ENCODE measurements around the gene PAK6.
A peak's percentile ranks its signal among the peaks of the same experiment; 100 is the strongest.

The PAK6 gene

DNA sequence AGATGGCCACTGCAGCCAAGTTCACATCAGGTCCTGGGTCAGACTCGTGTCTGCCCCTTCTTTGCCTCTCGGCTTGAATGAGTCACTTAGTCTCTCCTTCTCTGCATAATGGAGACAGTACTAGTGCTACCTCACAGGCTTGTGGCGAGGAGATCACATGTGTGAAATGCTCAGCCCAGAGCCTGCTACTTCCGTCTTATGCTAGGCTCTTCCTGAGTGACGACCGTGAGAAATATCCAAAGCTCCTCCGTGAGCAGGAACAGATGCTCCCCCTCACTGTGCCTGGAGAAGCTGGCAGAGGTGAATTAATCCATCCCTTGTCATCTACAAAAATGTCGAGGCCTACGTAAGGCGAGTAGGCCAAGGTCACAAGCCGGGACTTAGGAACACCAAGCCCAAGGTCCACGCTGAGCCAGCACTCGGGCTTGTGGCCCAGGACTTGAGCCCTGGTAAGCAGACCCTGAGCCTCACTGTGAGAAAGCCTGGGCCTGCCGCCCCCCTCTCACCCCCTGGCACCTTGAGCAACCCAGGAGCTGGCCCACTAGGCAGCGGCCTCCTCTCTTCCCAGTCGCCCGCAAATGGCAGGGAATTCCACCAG is 17.9 kb downstream of the PAK6 start:
- DNase-seq (ENCODE audit: low spot score), result no peak

DNA sequence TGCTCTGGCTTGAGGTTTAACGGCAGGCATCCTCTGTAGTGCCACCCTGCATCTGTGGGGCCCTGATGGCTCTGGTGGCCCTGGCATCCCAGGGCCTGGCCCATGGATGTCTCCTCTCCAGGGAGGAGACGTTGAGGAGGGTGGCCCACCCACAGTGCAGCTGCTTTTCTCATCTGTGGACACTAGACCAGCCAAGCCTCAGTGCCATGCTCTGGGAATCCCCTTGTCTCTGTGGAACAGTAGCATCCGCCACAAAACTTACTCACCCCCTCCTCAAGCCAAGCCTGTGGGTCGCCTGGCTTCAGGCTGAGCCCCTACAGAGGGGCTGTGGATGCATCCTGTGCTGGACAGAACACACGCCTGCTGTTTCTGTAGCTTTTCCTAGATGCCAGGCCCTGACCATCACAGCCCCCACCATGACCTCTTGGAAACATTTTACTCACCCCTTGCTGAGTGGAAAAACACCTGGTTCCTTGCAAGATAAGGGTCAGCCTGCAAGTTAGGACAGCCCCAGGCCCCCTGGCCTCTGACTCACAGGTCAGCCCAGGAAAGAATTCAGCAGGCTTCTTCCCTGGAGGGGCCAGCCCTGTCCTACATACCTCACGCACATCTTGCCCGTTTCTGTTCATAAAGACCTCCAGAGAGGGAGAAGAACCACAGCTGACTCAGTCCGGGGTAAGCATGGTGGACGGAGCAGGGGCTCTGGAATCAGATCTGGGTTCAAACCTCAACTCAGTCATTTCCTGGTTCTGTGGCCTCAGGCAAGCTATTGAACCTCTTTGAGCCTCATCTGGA is 19.0 kb downstream of the PAK6 start:
- no peak for DNase-seq (ENCODE audit: low spot score)

DNA sequence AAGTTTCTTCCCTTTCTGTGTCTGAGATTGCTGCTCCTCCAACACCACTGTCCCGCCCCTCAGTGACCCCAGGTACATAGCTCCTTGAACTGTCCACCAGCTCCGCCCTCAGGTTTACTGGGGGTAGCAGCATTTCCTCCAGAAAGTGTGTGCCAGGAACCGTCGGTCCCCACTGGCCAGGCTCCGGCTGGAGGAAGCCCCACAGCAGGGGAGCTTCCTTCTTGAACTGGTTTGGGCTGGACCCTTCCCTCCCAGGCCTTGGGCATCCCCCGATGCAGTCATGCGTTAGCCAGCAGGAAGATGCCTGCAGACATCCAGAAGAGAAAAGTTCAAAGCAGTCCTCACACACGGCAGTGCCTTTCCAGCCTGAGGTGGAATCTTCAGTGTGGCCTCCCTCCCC is 19.7 kb downstream of the PAK6 start:
- no peak for DNase-seq (ENCODE audit: low spot score)

DNA sequence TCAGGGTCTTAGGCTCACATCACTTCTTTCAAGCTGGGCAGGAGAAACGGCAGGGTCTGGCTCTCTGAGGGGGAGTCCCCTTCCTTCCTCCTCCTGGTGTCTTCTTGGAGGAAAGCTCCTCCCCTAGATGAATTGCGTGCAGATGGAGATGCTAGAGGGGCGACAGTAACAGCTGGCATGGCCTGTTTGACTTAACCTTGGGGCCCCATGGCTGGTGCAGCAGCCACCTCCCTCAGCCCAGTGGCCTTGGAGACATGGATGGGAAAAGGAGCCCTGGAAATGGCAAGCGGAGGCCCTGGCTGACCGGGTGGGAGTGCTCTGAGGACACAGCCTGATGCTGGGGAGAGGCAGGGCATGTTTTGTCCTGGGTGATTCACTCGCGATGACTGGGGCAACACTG is 20.2 kb downstream of the PAK6 start:
- no peak for DNase-seq (ENCODE audit: low spot score)

DNA sequence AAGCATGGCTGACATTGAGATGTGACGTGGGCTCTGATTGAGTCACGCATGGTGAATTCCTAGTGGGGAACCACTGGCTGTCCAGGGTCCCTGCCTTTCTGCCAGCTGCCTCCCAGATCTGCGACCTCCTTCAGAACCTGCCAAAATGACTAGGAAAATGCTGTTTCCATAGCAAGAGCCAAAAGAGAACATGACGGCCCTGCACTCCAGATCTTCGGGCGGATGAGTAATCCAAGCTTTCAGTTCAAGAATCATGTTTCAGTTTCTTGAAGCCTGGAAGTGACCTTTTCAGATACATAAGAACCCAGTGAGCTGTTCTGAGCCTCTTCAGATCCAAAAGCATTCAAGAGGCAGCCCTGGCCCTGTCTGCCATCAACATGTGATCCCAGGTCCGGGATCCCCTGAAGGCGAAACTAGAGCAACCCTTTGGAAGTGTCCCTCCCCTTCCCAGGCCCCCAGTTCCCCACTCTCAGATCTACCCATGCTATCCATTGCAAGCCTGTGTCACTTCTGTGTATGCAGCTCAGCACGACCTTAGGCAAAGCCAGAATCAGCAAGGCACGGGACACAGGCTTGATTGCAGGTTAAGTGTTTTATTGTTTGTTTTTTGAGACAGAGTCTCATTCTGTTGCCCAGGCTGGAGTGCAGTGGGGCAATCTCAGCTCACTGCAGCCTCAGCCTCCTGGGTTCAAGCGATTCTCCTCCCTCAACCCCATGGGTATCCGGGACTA is 24.3 kb downstream of the PAK6 start:
- no peak for DNase-seq (ENCODE audit: low spot score)

DNA sequence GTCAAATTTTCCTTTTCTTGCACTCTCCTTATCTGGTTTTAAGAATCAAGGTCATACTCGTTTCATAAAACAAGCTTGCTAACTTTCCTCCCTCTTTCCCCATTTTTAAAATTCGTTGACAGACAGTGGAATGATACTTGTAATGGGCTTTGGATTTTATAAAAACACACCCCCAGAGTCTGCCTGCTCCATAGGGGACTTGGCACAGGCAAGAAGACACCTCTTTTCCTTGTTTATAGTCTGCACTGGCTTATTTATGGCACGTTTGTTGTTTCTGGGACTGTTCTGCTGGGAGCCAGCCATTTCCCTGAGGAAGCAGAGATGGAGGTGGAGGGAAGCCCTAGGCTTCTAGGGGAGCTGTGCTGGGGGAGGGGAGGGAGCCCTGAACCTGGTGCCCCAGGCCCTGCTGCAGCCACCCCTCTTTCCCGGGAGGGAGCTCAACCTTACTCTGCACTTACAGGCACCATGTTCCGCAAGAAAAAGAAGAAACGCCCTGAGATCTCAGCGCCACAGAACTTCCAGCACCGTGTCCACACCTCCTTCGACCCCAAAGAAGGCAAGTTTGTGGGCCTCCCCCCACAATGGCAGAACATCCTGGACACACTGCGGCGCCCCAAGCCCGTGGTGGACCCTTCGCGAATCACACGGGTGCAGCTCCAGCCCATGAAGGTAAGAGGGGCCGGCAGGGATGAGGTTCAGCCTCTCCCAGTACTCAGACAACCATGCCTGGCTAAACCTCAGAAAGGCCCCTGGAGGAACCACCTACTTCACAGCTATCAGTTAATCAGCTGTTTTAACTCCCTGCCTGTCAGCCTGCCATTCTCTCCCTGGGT is 25.7 kb downstream of the PAK6 start:
- no peak for DNase-seq (ENCODE audit: low spot score)

DNA sequence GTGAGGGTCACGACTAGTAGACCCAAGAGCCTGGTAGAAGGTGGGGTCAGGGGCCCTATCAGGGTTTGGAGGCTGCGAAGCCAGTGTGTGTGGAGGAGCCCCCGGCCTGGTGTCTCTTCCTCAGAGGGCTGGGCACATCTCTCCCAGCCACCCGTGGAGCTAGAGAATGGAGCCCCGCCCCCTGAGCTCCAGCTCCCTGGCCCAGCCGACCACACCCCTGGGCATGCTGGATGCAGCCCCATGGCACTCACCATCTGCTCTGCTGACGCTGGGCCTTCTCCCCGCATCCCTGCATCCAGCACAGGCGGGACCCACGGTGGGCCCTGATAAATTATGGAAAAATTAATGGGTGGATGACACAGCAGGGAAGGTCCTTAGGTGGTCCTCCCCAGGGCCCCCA is 26.5 kb downstream of the PAK6 start:
- no peak for DNase-seq (ENCODE audit: low spot score)

DNA sequence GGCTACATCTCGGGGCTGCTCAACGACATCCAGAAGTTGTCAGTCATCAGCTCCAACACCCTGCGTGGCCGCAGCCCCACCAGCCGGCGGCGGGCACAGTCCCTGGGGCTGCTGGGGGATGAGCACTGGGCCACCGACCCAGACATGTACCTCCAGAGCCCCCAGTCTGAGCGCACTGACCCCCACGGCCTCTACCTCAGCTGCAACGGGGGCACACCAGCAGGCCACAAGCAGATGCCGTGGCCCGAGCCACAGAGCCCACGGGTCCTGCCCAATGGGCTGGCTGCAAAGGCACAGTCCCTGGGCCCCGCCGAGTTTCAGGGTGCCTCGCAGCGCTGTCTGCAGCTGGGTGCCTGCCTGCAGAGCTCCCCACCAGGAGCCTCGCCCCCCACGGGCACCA is 27.0 kb downstream of the PAK6 start:
- DNase-seq (ENCODE audit: low spot score), result no peak

DNA sequence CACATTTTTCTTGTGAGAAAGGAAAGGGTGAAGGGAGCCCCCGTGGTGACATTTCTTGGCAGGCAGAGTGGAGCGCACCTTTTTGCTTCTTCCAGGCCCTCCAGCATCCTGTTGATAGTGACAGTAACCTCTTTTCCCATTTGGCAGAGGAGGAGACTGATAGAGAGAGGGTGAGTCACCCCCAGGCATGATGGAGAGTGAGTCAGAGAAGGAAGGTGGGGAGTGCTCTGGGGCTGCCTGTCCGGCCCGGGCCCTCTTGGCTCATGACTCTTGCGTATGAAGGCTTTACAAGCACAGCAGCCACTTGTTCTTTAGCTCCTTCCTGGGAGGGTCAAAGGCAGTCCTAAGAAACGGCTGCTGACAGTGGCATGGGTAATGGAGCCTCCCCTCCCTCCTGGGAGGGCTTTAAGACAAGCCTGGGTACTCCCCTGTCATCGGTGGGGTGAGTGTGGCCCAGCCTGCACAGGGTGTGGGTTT is 28.0 kb downstream of the PAK6 start:
- no peak for DNase-seq (ENCODE audit: low spot score)

DNA sequence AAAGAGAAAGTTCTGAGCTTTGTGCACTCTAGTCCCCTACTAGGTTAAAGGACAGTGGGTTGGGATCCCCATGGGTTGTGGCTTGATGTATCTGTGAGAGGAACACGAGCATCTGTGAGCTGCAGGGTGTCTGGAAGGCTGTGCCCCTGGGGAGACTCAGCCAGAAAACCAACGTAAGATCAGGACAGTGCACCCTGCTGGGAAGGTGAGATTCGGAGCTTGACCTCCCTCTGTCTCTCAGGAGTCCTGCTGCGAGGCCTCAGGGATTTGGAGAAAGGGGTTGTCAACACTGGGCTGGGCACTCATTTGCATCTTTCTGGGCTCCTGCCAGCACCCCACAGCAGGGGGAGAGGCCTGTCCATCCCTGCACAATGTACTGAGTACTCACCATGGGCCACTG is 28.8 kb downstream of the PAK6 start:
- no peak for DNase-seq (ENCODE audit: low spot score)

DNA sequence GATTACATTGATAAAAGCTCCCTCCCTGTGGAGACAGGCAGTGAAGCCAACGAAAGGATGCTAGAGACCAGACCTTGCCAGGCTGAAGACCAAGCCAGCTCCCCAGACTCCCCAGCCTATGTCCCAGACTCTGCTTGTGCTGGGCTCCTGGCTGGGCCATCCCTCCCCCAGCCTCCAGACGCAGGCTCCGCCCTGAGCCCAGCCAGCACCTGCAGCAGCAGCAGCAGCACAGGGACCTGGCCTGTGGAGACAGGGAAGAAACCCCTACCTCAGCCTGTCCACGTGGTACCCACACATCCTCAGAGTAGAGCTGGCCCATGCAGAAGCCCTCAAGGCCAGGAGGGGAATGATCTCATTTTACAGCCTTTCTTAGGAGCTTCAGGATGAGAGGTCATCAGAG is 30.7 kb downstream of the PAK6 start:
- DNase-seq (ENCODE audit: low spot score), result no peak

DNA sequence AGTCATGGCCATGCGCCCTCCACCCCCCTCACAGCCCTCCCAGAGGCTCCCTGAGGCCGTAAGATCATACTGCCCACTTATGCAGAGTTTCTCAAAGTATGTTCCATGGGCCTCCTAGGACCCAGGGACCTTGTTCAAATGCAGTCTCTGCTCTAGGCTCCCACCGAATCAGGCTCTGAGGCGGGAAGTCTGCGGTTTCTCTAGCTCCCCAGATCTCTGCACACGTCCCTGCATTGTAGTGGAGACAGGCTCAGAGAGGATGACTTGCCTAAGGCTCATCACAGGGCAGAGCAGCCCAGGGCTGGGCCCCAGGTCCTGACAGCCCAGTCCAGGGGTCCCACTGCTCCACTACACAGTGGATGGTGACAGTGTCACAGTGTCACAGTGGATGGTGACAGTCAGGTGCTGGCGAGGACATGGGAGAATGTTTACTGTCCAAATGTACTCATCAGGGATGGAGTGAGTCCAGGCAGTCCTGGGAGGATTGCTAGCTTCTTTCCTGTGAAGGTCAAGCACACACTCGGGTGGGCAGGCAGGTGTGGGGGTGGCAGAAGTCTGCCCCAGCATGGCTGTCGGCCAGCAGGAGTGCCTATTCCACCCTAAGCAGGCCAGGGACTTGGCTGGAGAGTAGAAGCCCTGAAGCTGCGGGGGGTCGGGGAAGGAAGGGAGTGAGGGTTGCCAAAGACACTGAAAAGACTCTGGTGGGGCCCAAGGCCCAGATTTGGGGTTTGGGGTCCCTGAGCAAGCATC is 31.6 kb downstream of the PAK6 start:
- no peak for DNase-seq (ENCODE audit: low spot score)

DNA sequence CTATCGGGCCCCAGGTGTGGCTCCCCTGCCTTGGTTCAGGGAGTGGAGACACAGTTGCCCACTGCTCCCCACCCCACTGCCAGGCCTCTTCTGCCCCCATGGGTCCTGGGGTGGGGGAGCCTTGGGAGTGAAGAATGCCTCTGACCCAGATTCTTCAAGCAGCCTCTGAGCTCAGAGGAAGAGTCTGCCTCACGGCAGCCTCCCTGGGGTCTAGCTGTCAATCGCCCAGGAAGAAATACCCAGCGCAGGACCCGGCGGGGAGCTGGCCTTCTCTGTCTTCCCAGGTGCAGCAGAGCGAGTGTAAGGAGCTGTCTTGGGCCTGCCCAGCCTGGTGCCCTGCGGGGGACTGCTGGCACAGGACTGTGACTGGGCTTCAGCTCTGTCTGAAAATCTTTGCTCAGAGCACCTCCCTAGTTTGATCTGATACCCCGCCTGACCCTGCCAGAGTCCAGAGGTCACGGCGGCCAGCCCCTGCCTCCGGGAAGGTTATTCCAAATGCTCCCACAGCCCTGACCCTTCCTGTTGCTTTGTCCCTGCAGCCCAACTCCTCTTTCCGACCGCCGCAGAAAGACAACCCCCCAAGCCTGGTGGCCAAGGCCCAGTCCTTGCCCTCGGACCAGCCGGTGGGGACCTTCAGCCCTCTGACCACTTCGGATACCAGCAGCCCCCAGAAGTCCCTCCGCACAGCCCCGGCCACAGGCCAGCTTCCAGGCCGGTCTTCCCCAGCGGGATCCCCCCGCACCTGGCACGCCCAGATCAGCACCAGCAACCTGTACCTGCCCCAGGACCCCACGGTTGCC is 33.0 kb downstream of the PAK6 start:
- no peak for DNase-seq (ENCODE audit: low spot score)

DNA sequence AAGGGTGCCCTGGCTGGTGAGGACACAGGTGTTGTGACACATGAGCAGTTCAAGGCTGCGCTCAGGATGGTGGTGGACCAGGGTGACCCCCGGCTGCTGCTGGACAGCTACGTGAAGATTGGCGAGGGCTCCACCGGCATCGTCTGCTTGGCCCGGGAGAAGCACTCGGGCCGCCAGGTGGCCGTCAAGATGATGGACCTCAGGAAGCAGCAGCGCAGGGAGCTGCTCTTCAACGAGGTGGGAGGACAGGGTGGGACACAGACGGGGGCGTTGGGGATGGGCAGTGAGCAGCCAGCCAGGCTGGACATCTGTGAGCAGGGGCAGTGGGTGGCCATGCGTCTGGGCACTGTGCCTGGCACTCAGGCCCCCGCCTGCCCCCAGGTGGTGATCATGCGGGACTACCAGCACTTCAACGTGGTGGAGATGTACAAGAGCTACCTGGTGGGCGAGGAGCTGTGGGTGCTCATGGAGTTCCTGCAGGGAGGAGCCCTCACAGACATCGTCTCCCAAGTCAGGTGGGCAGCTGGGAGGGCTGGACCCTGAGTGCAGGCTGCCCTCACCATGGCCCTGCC is 33.7 kb downstream of the PAK6 start:
- DNase-seq (ENCODE audit: low spot score), result no peak

DNA sequence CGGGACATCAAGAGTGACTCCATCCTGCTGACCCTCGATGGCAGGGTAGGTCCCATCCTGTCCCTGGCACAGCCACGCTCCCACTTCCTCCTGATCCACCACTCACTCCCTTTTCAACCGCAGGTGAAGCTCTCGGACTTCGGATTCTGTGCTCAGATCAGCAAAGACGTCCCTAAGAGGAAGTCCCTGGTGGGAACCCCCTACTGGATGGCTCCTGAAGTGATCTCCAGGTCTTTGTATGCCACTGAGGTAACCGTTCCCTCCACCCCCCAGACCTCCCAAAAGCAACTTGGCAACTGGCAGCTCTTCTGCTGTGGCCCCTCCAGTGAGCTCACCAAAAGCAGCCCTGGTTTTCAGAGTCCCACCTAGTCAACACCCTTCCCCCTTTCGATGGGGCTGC is 34.6 kb downstream of the PAK6 start:
- no peak for DNase-seq (ENCODE audit: low spot score)

DNA sequence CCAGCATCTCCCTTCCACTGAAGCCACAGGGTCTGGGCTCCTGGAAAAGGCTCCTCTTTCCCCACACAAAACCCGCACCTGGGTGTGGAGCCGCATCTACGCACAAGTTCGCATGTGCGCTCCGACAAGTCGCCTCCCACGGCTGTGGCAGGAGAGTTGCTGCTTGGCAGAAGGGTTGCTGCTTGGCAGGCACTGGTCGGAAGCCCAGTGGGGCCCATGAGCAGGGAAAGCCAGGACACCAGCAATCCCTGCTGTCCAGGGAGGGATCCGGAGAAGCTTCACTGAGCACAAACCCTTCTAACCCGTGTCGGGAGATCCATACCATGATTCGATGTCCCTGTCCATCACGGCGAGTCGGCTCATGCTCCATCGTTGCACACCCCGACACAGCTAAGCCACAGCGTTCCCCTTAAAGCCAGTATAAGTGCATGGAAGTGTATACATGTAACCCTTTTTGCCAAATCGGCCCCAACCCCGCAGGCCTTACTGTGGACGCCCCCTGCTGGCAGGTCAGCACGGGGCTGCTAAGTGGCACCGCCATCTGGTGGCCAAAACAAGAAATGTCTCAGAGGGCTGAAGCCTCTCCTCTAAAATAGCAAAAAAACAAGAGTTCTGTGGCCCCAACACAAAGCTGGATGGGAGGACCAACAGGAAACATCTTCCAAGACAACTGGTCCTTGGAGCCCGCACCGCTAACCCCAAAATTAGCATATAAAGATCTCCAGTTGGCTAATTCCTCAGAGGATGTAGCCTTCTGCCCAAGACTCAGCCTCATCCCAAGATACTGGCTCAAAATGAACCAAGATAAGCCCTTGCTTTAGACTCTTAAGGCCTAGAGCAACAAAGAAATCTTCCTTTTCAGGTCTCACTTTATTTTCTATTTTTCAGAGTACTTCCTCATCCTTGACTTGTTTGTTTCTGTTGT is 35.7 kb downstream of the PAK6 start:
- DNase-seq (ENCODE audit: low spot score), result peak; percentile 87

DNA sequence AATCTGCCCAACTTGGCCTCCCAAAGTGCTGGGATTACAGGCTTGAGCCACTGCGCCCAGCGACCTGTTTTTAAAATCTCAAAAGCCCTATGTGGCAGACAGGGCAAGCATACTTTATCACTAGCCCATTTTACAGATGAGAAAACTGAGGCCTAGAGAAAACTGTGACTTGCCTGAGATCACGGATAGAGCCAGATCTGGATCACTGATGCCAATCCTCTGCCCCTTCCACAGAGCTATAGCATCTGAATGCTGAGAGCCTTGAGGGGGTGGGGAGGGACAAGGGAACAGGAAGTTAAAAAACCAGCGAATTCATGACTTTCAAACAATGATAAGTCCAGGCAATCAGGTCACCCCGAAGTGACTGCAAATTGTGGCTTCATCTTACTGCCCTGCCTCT is 36.7 kb downstream of the PAK6 start:
- no peak for DNase-seq (ENCODE audit: low spot score)

DNA sequence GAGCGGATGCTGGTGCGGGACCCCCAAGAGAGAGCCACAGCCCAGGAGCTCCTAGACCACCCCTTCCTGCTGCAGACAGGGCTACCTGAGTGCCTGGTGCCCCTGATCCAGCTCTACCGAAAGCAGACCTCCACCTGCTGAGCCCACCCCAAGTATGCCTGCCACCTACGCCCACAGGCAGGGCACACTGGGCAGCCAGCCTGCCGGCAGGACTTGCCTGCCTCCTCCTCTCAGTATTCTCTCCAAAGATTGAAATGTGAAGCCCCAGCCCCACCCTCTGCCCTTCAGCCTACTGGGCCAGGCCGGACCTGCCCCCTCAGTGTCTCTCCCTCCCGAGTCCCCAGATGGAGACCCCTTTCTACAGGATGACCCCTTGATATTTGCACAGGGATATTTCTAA is 37.1 kb downstream of the PAK6 start:
- no peak for DNase-seq (ENCODE audit: low spot score)

DNA sequence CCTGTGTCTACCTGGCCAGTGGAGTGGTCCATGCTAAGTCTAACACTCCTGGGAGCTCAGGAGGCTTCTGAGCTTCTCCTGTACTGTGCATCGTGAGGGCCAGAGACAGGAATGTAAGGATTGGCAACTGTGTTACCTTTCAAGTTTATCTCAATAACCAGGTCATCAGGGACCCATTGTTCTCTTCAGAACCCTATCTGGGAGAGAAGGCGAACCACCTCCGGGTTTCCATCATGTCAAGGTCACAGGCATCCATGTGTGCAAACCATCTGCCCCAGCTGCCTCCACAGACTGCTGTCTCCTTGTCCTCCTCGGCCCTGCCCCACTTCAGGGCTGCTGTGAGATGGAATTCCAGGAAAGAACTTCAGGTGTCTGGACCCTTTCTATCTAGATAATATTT is 38.1 kb downstream of the PAK6 start:
- DNase-seq (ENCODE audit: low spot score), result no peak

All from Ammon's horn (tissue), 1 donor.